Measurements from ENCODE around the gene CST9L.

DNA sequence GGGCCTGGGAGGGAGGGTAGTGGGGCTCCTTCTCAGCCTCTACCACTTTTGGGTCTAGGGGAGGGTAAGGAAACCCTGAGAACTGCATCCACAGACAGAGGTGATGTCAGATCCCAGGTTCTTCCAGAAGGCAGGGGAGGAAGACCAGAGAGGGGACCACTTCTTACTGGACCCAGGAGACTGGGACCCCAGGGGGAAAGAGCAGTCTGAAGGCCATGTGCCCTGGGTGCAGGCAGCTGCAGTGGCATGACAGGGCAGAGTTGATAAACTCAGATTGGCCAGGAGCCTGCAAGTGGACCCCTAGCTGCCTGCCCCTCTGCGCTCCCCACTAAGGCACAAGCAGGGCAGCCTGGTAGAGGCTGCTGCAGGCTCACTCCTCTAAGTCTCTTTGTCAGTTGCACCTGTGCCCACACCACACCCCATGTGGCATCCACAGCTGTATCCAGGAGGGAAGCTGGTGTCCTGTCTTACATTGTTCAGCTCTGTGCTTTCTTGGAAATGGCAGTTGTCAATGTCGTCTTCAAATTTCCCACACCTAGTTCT lies 2.7 kb downstream of the CST9L start:
- TF ChIP-seq, protein P1, sequence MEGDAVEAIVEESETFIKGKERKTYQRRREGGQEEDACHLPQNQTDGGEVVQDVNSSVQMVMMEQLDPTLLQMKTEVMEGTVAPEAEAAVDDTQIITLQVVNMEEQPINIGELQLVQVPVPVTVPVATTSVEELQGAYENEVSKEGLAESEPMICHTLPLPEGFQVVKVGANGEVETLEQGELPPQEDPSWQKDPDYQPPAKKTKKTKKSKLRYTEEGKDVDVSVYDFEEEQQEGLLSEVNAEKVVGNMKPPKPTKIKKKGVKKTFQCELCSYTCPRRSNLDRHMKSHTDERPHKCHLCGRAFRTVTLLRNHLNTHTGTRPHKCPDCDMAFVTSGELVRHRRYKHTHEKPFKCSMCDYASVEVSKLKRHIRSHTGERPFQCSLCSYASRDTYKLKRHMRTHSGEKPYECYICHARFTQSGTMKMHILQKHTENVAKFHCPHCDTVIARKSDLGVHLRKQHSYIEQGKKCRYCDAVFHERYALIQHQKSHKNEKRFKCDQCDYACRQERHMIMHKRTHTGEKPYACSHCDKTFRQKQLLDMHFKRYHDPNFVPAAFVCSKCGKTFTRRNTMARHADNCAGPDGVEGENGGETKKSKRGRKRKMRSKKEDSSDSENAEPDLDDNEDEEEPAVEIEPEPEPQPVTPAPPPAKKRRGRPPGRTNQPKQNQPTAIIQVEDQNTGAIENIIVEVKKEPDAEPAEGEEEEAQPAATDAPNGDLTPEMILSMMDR (IDR thresholded peaks at IDR 0.05; ENCODE audit: poor library complexity): no peak
- TF ChIP-seq EZH2phosphoT487 (IDR thresholded peaks at IDR 0.05; ENCODE audit: low read depth, severe bottlenecking, unreplicated experiment) (no peak), EZH2 (IDR thresholded peaks at IDR 0.05; ENCODE audit: borderline replicate concordance) (no peak)

All from hepatocyte (in vitro differentiated cells).